GM23338 (cell line): ENCODE measurements around the gene GZF1. TPM values are rescaled to one million over a fixed set of nuclear protein-coding genes. Genes with fewer than 3 reads are reported as not detected.

Experiments
- ATAC-seq: fragments of 200-7000 bp; cut with Tn5 transposase; 3 replicates; pipeline ENCODE4 v1.9.1; 2020
- DNase-seq: peaks from one replicate; pipeline ENCODE4 v3.0.0-alpha.2; 2015; ENCODE audit warnings: low spot score
- H2AFZ ChIP-seq: fragments of 200-600 bp; sonication (generic); 2 replicates; pipeline ENCODE4 v1.8.0; 2016; ENCODE audit warnings: antibody characterized with exemption, mild to moderate bottlenecking, moderate library complexity
- H3F3A ChIP-seq: fragments of 200-600 bp; sonication (generic); replicated peaks from 2 replicates; pipeline ENCODE4 v1.8.0; 2017; ENCODE audit warnings: antibody characterized with exemption, mixed run types, low read depth
- H3K27ac ChIP-seq: fragments of 200-600 bp; sonication (generic); 2 replicates; pipeline ENCODE4 v1.6.1; 2016; ENCODE audit warnings: low read depth
- H3K27me3 ChIP-seq: fragments of 200-600 bp; sonication (generic); 2 replicates; pipeline ENCODE4 v1.8.0; 2016; ENCODE audit warnings: mild to moderate bottlenecking, mixed run types, moderate library complexity; ENCODE audit not compliant: insufficient read depth
- H3K36me3 ChIP-seq: fragments of 200-600 bp; sonication (generic); 2 replicates; pipeline ENCODE4 v1.8.0; 2016; ENCODE audit warnings: mild to moderate bottlenecking; ENCODE audit not compliant: insufficient read depth
- H3K4me1 ChIP-seq: fragments of 200-600 bp; sonication (generic); 2 replicates; pipeline ENCODE4 v1.8.0; 2016; ENCODE audit warnings: mild to moderate bottlenecking, moderate library complexity; ENCODE audit not compliant: insufficient read depth
- H3K4me2 ChIP-seq: fragments of 200-600 bp; sonication (generic); 2 replicates; pipeline ENCODE4 v1.7.1; 2017; ENCODE audit warnings: mixed run types
- H3K4me3 ChIP-seq: fragments of 200-600 bp; sonication (generic); 2 replicates; pipeline ENCODE4 v1.6.1; 2016; ENCODE audit warnings: mixed run types
- H3K79me2 ChIP-seq: fragments of 200-600 bp; sonication (generic); replicated peaks from 2 replicates; pipeline ENCODE4 v1.8.0; 2017; ENCODE audit warnings: mild to moderate bottlenecking; ENCODE audit not compliant: insufficient read depth
- H3K9me2 ChIP-seq: fragments of 200-600 bp; sonication (generic); 2 replicates; pipeline ENCODE4 v1.8.0; 2017; ENCODE audit not compliant: insufficient read depth
- H4K20me1 ChIP-seq: fragments of 200-600 bp; sonication (generic); replicated peaks from 2 replicates; pipeline ENCODE4 v1.8.0; 2017; ENCODE audit warnings: mild to moderate bottlenecking; ENCODE audit not compliant: insufficient read depth
- H3K27ac Mint-ChIP-seq: 2 replicates; pipeline ENCODE4 v1.8.0; 2020; ENCODE audit warnings: inconsistent platforms, mild to moderate bottlenecking, moderate library complexity, mixed read lengths
- H3K27me3 Mint-ChIP-seq: 3 replicates; pipeline ENCODE4 v1.8.0; 2022; ENCODE audit warnings: low read depth, mild to moderate bottlenecking, moderate library complexity, mixed read lengths, inconsistent platforms; ENCODE audit not compliant: insufficient read depth, poor library complexity
- H3K36me3 Mint-ChIP-seq: 3 replicates; pipeline ENCODE4 v1.8.0; 2021; ENCODE audit warnings: low read depth, mild to moderate bottlenecking, inconsistent platforms, moderate library complexity, mixed read lengths
- H3K4me1 Mint-ChIP-seq: 3 replicates; pipeline ENCODE4 v1.8.0; 2020; ENCODE audit warnings: mild to moderate bottlenecking, inconsistent platforms, mixed read lengths
- H3K4me3 Mint-ChIP-seq: 3 replicates; pipeline ENCODE4 v1.8.0; 2021; ENCODE audit warnings: moderate library complexity, mild to moderate bottlenecking, inconsistent platforms, mixed read lengths
- H3K9me3 Mint-ChIP-seq: 3 replicates; pipeline ENCODE4 v1.8.0; 2020; ENCODE audit warnings: moderate library complexity, mild to moderate bottlenecking, inconsistent platforms, mixed read lengths
- CREB1 ChIP-seq: fragments of 250-450 bp; sonication (Bioruptor Pico); IDR thresholded peaks from 2 replicates; pipeline ENCODE4 v1.5.0; 2020; ENCODE audit warnings: low read depth, mild to moderate bottlenecking, moderate library complexity
- CTCF ChIP-seq, 2 experiments: fragments of 200-600 bp in 1 of 2; sonication (generic) in 1 of 2; conservative IDR thresholded peaks; 2 replicates each; pipeline versions ENCODE4 v1.5.1 to v1.6.1; 2016 to 2017; ENCODE audit warnings: antibody characterized with exemption in 2 of 2, low read depth in 2 of 2, mild to moderate bottlenecking in 2 of 2, moderate library complexity in 1 of 2
- EZH2 ChIP-seq: fragments of 200-600 bp; sonication (generic); IDR thresholded peaks from one replicate; pipeline ENCODE4 v1.8.0; 2017; ENCODE audit warnings: antibody characterized with exemption, mild to moderate bottlenecking, low read depth; ENCODE audit not compliant: unreplicated experiment
- EZH2phosphoT487 ChIP-seq: fragments of 200-600 bp; sonication (generic); IDR thresholded peaks from one replicate; pipeline ENCODE4 v1.8.1; 2018; ENCODE audit warnings: antibody characterized with exemption; ENCODE audit not compliant: unreplicated experiment
- JUNB ChIP-seq: IDR thresholded peaks from one replicate; pipeline ENCODE4 v1.6.1; 2016; ENCODE audit warnings: antibody characterized with exemption; ENCODE audit not compliant: unreplicated experiment
- NANOG ChIP-seq: IDR thresholded peaks from 2 replicates; pipeline ENCODE4 v1.6.1; 2016; ENCODE audit warnings: antibody characterized with exemption, borderline replicate concordance
- POLR2AphosphoS5 ChIP-seq: IDR thresholded peaks from 2 replicates; pipeline ENCODE4 v1.6.1; 2016; ENCODE audit warnings: antibody characterized with exemption, low read depth
- REST ChIP-seq: IDR thresholded peaks from one replicate; pipeline ENCODE4 v1.6.1; 2018; ENCODE audit warnings: antibody characterized with exemption; ENCODE audit not compliant: unreplicated experiment
- STAT1 ChIP-seq: IDR thresholded peaks from one replicate; pipeline ENCODE4 v1.6.1; 2016; ENCODE audit warnings: antibody characterized with exemption; ENCODE audit not compliant: unreplicated experiment
- ZNF114 ChIP-seq: fragments of 250-450 bp; sonication (Bioruptor Pico); IDR thresholded peaks from 2 replicates; pipeline ENCODE4 v1.5.0; 2020; ENCODE audit warnings: mild to moderate bottlenecking, moderate library complexity
- ZNF331 ChIP-seq: fragments of 250-450 bp; sonication (Bioruptor Pico); IDR thresholded peaks from 2 replicates; pipeline ENCODE4 v1.5.0; 2020; ENCODE audit warnings: low read depth, mild to moderate bottlenecking, moderate library complexity
- polyA plus RNA-seq: library from polyadenylated mRNA; unstranded; fragments of >200 nt; fragmentation: Nextera tagmentation; extraction: Ambion mirVana; gene quantifications from 2 replicates; pipeline ENCODE4 v1.2.1, GENCODE V29; 2016
- total RNA-seq: library from RNA; depleted of rRNA; stranded (reverse); fragments of >200 nt; shearing (Covaris generic); gene quantifications from 2 replicates; pipeline ENCODE4 v1.2.3, GENCODE V29; 2014
- TF ChIP-seq, protein P1 (sequence below): fragments of 250-450 bp; sonication (Bioruptor Pico); IDR thresholded peaks from 2 replicates; pipeline ENCODE4 v1.5.0; 2020; ENCODE audit warnings: mild to moderate bottlenecking, moderate library complexity
- TF ChIP-seq, protein P2 (sequence below): IDR thresholded peaks from 2 replicates; pipeline ENCODE4 v1.6.1; 2016; ENCODE audit warnings: antibody characterized with exemption

Gene GZF1
- total and polyA plus RNA-seq, 2 experiments from 2014 or later: 4.2 to 15.7 TPM

DNA sequence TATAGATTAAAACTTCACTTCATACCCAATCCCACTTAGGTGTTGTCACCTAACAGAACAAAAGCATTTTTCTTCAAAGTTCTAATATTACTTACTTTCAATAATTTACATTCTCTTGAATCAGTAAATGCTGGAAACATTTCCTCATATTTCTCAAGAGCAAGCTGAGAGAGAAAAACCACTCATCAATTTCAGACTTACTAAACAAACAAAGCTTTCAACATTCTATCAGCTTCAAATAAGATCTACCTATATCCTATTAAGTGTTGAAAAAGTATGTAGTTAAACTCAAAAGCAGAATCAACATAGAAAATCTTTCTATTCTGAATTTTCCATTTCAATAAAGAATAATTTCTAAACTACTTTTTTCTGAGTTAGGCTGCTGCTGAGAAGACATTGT lies 17.8 kb downstream of the GZF1 start:
- H3K9me2 ChIP-seq: no peaks in the 10 kb centered on the region
- no peaks in the 10 kb centered on the region for H3K27me3 ChIP-seq
- Mint-ChIP-seq H3K4me3 (no peak overlapping the region), H3K36me3 (peaks cover 67% of the 10 kb centered on the region), H3K4me1 (peaks cover 5% of the 10 kb centered on the region; the same call in 1 of the 3 replicates), H3K27me3 (peaks cover 4% of the 10 kb centered on the region), H3K9me3 (no peaks in the 10 kb centered on the region; the same call in 2 of the 3 replicates), H3K27ac (no peak overlapping the region)
- H4K20me1 ChIP-seq: peaks cover 15% of the 10 kb centered on the region; the same call in 1 of the 2 replicates
- ATAC-seq: no peak
- no peak overlapping the region for H3K4me2 ChIP-seq
- H3K4me3 ChIP-seq: no peak overlapping the region
- H3K4me1 ChIP-seq: no peaks in the 10 kb centered on the region
- H3K79me2 ChIP-seq: peaks cover 11% of the 10 kb centered on the region
- no peak overlapping the region for H3K27ac ChIP-seq
- no peak overlapping the region for H2AFZ ChIP-seq
- H3K36me3 ChIP-seq: peaks cover 12% of the 10 kb centered on the region
- no peaks in the 10 kb centered on the region for H3F3A ChIP-seq
- DNase-seq: no peak
- no peak for TF ChIP-seq REST
- no peak for TF ChIP-seq POLR2AphosphoS5
- no peak for TF ChIP-seq NANOG
- no peak for TF ChIP-seq ZNF331 (CRISPR knock-in tag)
- TF ChIP-seq, protein P1, sequence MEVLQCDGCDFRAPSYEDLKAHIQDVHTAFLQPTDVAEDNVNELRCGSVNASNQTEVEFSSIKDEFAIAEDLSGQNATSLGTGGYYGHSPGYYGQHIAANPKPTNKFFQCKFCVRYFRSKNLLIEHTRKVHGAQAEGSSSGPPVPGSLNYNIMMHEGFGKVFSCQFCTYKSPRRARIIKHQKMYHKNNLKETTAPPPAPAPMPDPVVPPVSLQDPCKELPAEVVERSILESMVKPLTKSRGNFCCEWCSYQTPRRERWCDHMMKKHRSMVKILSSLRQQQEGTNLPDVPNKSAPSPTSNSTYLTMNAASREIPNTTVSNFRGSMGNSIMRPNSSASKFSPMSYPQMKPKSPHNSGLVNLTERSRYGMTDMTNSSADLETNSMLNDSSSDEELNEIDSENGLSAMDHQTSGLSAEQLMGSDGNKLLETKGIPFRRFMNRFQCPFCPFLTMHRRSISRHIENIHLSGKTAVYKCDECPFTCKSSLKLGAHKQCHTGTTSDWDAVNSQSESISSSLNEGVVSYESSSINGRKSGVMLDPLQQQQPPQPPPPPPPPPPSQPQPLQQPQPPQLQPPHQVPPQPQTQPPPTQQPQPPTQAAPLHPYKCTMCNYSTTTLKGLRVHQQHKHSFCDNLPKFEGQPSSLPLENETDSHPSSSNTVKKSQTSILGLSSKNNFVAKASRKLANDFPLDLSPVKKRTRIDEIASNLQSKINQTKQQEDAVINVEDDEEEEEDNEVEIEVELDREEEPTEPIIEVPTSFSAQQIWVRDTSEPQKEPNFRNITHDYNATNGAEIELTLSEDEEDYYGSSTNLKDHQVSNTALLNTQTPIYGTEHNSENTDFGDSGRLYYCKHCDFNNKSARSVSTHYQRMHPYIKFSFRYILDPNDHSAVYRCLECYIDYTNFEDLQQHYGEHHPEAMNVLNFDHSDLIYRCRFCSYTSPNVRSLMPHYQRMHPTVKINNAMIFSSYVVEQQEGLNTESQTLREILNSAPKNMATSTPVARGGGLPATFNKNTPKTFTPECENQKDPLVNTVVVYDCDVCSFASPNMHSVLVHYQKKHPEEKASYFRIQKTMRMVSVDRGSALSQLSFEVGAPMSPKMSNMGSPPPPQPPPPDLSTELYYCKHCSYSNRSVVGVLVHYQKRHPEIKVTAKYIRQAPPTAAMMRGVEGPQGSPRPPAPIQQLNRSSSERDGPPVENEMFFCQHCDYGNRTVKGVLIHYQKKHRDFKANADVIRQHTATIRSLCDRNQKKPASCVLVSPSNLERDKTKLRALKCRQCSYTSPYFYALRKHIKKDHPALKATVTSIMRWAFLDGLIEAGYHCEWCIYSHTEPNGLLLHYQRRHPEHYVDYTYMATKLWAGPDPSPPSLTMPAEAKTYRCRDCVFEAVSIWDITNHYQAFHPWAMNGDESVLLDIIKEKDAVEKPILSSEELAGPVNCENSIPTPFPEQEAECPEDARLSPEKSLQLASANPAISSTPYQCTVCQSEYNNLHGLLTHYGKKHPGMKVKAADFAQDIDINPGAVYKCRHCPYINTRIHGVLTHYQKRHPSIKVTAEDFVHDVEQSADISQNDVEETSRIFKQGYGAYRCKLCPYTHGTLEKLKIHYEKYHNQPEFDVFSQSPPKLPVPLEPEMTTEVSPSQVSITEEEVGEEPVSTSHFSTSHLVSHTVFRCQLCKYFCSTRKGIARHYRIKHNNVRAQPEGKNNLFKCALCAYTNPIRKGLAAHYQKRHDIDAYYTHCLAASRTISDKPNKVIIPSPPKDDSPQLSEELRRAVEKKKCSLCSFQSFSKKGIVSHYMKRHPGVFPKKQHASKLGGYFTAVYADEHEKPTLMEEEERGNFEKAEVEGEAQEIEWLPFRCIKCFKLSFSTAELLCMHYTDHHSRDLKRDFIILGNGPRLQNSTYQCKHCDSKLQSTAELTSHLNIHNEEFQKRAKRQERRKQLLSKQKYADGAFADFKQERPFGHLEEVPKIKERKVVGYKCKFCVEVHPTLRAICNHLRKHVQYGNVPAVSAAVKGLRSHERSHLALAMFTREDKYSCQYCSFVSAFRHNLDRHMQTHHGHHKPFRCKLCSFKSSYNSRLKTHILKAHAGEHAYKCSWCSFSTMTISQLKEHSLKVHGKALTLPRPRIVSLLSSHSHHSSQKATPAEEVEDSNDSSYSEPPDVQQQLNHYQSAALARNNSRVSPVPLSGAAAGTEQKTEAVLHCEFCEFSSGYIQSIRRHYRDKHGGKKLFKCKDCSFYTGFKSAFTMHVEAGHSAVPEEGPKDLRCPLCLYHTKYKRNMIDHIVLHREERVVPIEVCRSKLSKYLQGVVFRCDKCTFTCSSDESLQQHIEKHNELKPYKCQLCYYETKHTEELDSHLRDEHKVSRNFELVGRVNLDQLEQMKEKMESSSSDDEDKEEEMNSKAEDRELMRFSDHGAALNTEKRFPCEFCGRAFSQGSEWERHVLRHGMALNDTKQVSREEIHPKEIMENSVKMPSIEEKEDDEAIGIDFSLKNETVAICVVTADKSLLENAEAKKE (CRISPR knock-in tag): no peak
- no peak for TF ChIP-seq JUNB
- no peak for TF ChIP-seq STAT1
- TF ChIP-seq EZH2: no peak
- no peak for TF ChIP-seq ZNF114 (CRISPR knock-in tag)
- TF ChIP-seq, protein P2, sequence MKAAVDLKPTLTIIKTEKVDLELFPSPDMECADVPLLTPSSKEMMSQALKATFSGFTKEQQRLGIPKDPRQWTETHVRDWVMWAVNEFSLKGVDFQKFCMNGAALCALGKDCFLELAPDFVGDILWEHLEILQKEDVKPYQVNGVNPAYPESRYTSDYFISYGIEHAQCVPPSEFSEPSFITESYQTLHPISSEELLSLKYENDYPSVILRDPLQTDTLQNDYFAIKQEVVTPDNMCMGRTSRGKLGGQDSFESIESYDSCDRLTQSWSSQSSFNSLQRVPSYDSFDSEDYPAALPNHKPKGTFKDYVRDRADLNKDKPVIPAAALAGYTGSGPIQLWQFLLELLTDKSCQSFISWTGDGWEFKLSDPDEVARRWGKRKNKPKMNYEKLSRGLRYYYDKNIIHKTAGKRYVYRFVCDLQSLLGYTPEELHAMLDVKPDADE: no peak
- TF ChIP-seq EZH2phosphoT487: no peak
- TF ChIP-seq CTCF (conservative IDR thresholded peaks at IDR 0.05; ENCODE audit: low read depth in 2 of 2): no peak
- TF ChIP-seq CREB1: no peak
